Left ventricle myocardium inferior (tissue), 1 donor: ENCODE results near the gene OGA. TPM values are rescaled to one million over a fixed set of nuclear protein-coding genes. Genes with fewer than 3 reads are reported as not detected.

Experiments used
- DNase-seq: peaks from one replicate; pipeline ENCODE4 v3.0.0-alpha.2; 2020
- H3K27ac ChIP-seq: fragments of 200-600 bp; replicated peaks from 2 replicates; pipeline ENCODE4 v1.8.0; 2021
- H3K27me3 ChIP-seq: fragments of 200-600 bp; 2 replicates; pipeline ENCODE4 v1.8.0; 2021; ENCODE audit warnings: low read depth
- H3K36me3 ChIP-seq: fragments of 200-600 bp; 2 replicates; pipeline ENCODE4 v1.8.0; 2021
- H3K4me1 ChIP-seq: fragments of 200-600 bp; 2 replicates; pipeline ENCODE4 v1.8.0; 2021
- H3K4me3 ChIP-seq: fragments of 200-600 bp; 2 replicates; pipeline ENCODE4 v1.8.0; 2021; ENCODE audit warnings: mild to moderate bottlenecking, moderate library complexity
- H3K9me3 ChIP-seq: fragments of 200-600 bp; replicated peaks from 2 replicates; pipeline ENCODE4 v1.8.0; 2021
- intact Hi-C: fragments of 100-400 bp; cut with micrococcal nuclease; formaldehyde crosslinking; loops from one replicate; pipeline ENCODE4 v1.11.0; 2022
- total RNA-seq: library from RNA; stranded (reverse); fragmentation: NEBNext Ultra II Directional; extraction: Animal tissue kit (Norgen Biotek cat#: 25700); gene quantifications from one replicate; pipeline ENCODE4 v1.2.1, GENCODE V29; 2021
- TF ChIP-seq, protein P1 (sequence below): fragments of 200-600 bp; IDR thresholded peaks from 2 replicates; pipeline ENCODE4 v1.8.0; 2021; ENCODE audit warnings: antibody characterized with exemption, mild to moderate bottlenecking, borderline replicate concordance
- donor health status: DM: no; HTN: yes; CAD: no; lungs with severe emphysema.

Gene OGA
- total RNA-seq, 1 donor from 2014 or later = 96.3 TPM

- intact Hi-C loops = no loop called here
- peaks cover 94% of the 10 kb centered on the region for H3K4me1 ChIP-seq
- H3K4me3 ChIP-seq = no peak overlapping the region
- H3K9me3 ChIP-seq = no peaks in the 10 kb centered on the region
- H3K36me3 ChIP-seq = no peaks in the 10 kb centered on the region
- TF ChIP-seq, protein P1, sequence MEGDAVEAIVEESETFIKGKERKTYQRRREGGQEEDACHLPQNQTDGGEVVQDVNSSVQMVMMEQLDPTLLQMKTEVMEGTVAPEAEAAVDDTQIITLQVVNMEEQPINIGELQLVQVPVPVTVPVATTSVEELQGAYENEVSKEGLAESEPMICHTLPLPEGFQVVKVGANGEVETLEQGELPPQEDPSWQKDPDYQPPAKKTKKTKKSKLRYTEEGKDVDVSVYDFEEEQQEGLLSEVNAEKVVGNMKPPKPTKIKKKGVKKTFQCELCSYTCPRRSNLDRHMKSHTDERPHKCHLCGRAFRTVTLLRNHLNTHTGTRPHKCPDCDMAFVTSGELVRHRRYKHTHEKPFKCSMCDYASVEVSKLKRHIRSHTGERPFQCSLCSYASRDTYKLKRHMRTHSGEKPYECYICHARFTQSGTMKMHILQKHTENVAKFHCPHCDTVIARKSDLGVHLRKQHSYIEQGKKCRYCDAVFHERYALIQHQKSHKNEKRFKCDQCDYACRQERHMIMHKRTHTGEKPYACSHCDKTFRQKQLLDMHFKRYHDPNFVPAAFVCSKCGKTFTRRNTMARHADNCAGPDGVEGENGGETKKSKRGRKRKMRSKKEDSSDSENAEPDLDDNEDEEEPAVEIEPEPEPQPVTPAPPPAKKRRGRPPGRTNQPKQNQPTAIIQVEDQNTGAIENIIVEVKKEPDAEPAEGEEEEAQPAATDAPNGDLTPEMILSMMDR = no peak
- no peak overlapping the region for H3K27ac ChIP-seq
- DNase-seq = peak; percentile 30
- H3K27me3 ChIP-seq = no peaks in the 10 kb centered on the region
Observed at GRCh38 chr10:101834341-101834740, 16.1 kb upstream of the OGA start.

GRCh38 chr10:101833466-101833865, 15.2 kb upstream of the OGA start:
- Histone ChIP-seq H3K36me3 (no peaks in the 10 kb centered on the region), H3K4me3 (no peak overlapping the region), H3K4me1 (peaks cover 91% of the 10 kb centered on the region), H3K27ac (no peak overlapping the region), H3K27me3 (no peaks in the 10 kb centered on the region), H3K9me3 (no peaks in the 10 kb centered on the region)
- TF ChIP-seq, protein P1 = no peak
- intact Hi-C loops = no loop called here
- no peak for DNase-seq

GRCh38 chr10:101832325-101832771, 14.1 kb upstream of the OGA start:
- intact Hi-C loops = no loop called here
- no peaks in the 10 kb centered on the region for H3K27me3 ChIP-seq
- H3K4me1 ChIP-seq = peaks cover 79% of the 10 kb centered on the region
- peaks cover 9% of the 10 kb centered on the region for H3K36me3 ChIP-seq
- no peak for DNase-seq
- H3K9me3 ChIP-seq = no peaks in the 10 kb centered on the region
- peak overlapping the region; percentile 33 for H3K27ac ChIP-seq
- H3K4me3 ChIP-seq = no peak overlapping the region
- TF ChIP-seq, protein P1 = no peak

DNA sequence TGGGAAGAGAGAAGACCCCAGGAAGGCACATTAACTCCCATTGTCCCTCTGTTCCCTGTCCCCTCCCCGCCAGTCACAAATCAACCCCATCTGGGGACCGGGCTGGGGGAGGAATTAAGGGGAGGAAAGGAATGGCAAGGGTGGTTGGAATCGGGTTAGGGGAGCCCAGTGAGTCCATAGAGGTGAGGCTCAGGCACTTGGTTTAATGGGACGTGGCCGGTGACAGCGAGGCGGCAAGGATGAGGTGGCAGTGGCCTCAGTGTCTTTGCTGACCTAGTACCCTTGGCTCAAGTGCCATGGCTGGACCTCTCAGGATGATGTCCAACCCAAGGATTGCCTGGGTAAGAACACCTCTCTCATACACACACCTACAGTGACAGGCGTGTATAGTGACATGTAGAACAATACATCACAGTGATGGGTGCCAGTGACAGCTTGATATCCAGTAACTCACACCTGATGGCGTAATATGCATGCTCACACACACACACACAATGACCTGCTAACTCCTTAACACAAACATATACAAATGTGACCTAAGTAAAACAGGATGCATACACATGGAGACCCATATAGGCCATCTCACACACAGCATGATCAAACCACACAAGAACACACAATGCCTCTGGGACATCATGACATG, 13.0 kb upstream of the OGA start:
- intact Hi-C loops = no loop called here
- no peaks in the 10 kb centered on the region for H3K27me3 ChIP-seq
- peaks cover 13% of the 10 kb centered on the region for H3K36me3 ChIP-seq
- DNase-seq = no peak
- H3K27ac ChIP-seq = peak overlapping the region; percentile 48
- TF ChIP-seq, protein P1 = no peak
- H3K9me3 ChIP-seq = no peaks in the 10 kb centered on the region
- H3K4me1 ChIP-seq = peaks cover 69% of the 10 kb centered on the region
- peak overlapping the region; percentile 63 for H3K4me3 ChIP-seq

DNA sequence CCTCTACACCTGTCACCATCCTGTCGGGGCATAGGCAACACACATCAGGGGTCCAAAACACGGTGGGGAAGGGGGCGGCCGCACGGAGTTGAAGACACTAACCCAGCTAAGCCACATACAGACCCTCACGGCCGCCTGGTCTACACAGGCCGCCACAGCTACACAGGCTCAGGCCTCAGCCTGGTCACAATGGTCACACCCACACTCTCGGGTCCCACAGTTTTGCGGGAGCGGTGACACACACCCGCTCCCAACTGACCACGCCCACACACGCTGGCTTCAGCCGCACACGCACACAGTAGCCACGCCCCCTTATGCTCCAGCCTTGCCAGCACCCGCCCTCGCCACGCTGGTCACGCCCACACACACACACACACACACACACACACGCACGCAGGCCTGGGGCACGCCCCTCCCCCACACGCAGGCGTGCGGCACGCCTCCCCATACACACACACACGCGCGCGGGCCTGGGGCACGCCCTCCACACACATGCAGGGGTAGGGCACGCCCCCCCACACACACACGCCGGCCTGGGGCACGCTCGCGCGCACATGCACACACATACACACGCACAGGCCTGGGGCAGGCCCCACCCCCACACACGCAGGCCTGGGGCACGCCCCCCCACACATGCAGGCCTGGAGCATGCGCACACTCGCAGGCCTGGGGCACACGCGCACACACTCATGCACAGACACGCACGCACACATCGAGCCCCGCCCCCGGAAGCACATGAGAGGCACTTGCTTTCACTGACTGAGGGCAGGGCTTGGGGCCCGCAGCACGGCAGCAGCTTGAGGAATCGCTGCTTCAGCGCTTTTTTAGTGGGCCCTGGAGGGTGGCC, 12.3 kb upstream of the OGA start:
- TF ChIP-seq, protein P1 = no peak
- H3K27ac ChIP-seq = peak overlapping the region; percentile 48

More for the DNA sequence above, 12.3 kb upstream of the OGA start:
- DNase-seq = peak; percentile 83
- intact Hi-C loops = no loop called here
- H3K4me3 ChIP-seq = peak overlapping the region; percentile 63
- peaks cover 61% of the 10 kb centered on the region for H3K4me1 ChIP-seq
- H3K27me3 ChIP-seq = no peaks in the 10 kb centered on the region
- peaks cover 19% of the 10 kb centered on the region for H3K36me3 ChIP-seq
- no peaks in the 10 kb centered on the region for H3K9me3 ChIP-seq
